Measurements from ENCODE around the gene PROSER2. TPM values are rescaled to one million over a fixed set of nuclear protein-coding genes. Genes with fewer than 3 reads are reported as not detected.
A peak's percentile ranks its signal among the peaks of the same experiment; 100 is the strongest.

PROSER2 gene
- total and polyA plus RNA-seq, 2 of the 13 experiments (the other 11 are each of a cell fraction or from before 2014, with no cell fraction given): 6.9 to 7.7 TPM

DNA sequence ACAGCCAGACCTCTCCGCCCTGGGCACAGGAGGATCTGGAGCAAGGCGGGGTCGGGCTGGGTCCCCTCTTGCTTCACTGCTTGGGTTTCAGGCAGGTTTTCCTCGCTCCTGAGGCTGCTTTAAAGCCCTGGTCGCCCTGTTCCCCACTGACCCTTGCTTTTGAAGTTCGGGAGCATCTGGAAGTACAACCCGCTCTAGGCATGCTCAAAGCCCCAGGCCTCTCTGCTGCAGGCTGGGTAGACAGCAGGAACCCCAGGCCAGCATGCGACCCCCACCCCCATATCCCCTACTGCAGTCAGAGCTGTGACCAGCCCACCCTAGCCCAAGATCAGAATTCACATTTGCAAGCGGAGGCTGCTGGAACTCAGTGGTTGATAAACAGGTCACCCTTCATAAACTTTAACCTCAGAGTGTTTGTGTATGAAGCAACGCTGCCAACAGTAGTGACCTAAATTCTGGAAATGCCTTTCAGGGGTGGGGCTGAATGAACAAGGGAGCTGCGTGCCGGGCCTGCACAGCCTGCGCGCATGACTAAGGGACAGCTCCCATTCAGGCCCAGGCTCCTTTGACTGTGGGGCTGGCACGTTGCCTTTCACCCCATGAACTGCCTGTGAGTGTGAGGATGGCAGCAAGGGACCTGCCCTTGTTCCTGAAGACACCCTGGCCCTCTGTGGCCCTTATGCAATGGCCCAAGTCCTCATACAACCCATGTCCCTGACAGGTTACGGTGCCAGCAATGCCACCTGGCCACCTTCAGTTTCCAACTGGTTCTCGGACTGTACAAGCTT is 52.5 kb downstream of the PROSER2 start (continued):
- TF ChIP-seq, protein P1, sequence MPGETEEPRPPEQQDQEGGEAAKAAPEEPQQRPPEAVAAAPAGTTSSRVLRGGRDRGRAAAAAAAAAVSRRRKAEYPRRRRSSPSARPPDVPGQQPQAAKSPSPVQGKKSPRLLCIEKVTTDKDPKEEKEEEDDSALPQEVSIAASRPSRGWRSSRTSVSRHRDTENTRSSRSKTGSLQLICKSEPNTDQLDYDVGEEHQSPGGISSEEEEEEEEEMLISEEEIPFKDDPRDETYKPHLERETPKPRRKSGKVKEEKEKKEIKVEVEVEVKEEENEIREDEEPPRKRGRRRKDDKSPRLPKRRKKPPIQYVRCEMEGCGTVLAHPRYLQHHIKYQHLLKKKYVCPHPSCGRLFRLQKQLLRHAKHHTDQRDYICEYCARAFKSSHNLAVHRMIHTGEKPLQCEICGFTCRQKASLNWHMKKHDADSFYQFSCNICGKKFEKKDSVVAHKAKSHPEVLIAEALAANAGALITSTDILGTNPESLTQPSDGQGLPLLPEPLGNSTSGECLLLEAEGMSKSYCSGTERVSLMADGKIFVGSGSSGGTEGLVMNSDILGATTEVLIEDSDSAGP (CRISPR knock-in tag; IDR thresholded peaks at IDR 0.05; ENCODE audit: borderline replicate concordance): peak; percentile 77; the same call in 1 of the 2 replicates
- TF ChIP-seq ZNF891 (CRISPR knock-in tag; IDR thresholded peaks at IDR 0.05) (0 out of 2 replicates have a peak, but pooled peaks have one; percentile 58), MTA1 (CRISPR knock-in tag; IDR thresholded peaks at IDR 0.05; ENCODE audit: borderline replicate concordance) (peak; percentile 86), STAT5B (CRISPR knock-in tag; IDR thresholded peaks at IDR 0.05) (no peak), ZNF224 (CRISPR knock-in tag; IDR thresholded peaks at IDR 0.05) (0 out of 2 replicates have a peak, but pooled peaks have one; percentile 62), SP2 (CRISPR knock-in tag; IDR thresholded peaks at IDR 0.05) (no peak), ZNF552 (CRISPR knock-in tag; IDR thresholded peaks at IDR 0.05; ENCODE audit: borderline replicate concordance) (0 out of 2 replicates have a peak, but pooled peaks have one; percentile 52), SAFB2 (CRISPR knock-in tag; IDR thresholded peaks at IDR 0.05; ENCODE audit: borderline replicate concordance, low read depth) (no peak; the same call in 1 of the 2 replicates), EEA1 (CRISPR knock-in tag; IDR thresholded peaks at IDR 0.05; ENCODE audit: borderline replicate concordance) (no peak), E2F2 (CRISPR knock-in tag; IDR thresholded peaks at IDR 0.05; ENCODE audit: borderline replicate concordance) (no peak), SKI (IDR thresholded peaks at IDR 0.05; ENCODE audit: partially characterized antibody) (peak; percentile 16), POLR2AphosphoS5 (IDR thresholded peaks at IDR 0.05; ENCODE audit: low read depth, low read length) (peak; percentile 58), ZNF879 (CRISPR knock-in tag; IDR thresholded peaks at IDR 0.05) (0 out of 2 replicates have a peak, but pooled peaks have one; percentile 88), CBX1 (IDR thresholded peaks at IDR 0.05; ENCODE audit: low read depth) (no peak), ZFP90 (CRISPR knock-in tag; IDR thresholded peaks at IDR 0.05; ENCODE audit: borderline replicate concordance) (peak; percentile 67; the same call in 1 of the 2 replicates)
- TF ChIP-seq, protein P2, sequence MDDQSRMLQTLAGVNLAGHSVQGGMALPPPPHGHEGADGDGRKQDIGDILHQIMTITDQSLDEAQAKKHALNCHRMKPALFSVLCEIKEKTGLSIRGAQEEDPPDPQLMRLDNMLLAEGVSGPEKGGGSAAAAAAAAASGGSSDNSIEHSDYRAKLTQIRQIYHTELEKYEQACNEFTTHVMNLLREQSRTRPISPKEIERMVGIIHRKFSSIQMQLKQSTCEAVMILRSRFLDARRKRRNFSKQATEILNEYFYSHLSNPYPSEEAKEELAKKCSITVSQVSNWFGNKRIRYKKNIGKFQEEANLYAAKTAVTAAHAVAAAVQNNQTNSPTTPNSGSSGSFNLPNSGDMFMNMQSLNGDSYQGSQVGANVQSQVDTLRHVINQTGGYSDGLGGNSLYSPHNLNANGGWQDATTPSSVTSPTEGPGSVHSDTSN (CRISPR knock-in tag; IDR thresholded peaks at IDR 0.05; ENCODE audit: borderline replicate concordance): no peak
- TF ChIP-seq, protein P3, sequence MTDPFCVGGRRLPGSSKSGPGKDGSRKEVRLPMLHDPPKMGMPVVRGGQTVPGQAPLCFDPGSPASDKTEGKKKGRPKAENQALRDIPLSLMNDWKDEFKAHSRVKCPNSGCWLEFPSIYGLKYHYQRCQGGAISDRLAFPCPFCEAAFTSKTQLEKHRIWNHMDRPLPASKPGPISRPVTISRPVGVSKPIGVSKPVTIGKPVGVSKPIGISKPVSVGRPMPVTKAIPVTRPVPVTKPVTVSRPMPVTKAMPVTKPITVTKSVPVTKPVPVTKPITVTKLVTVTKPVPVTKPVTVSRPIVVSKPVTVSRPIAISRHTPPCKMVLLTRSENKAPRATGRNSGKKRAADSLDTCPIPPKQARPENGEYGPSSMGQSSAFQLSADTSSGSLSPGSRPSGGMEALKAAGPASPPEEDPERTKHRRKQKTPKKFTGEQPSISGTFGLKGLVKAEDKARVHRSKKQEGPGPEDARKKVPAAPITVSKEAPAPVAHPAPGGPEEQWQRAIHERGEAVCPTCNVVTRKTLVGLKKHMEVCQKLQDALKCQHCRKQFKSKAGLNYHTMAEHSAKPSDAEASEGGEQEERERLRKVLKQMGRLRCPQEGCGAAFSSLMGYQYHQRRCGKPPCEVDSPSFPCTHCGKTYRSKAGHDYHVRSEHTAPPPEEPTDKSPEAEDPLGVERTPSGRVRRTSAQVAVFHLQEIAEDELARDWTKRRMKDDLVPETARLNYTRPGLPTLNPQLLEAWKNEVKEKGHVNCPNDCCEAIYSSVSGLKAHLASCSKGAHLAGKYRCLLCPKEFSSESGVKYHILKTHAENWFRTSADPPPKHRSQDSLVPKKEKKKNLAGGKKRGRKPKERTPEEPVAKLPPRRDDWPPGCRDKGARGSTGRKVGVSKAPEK (CRISPR knock-in tag; IDR thresholded peaks at IDR 0.05; ENCODE audit: borderline replicate concordance): no peak
- TF ChIP-seq, protein P4, sequence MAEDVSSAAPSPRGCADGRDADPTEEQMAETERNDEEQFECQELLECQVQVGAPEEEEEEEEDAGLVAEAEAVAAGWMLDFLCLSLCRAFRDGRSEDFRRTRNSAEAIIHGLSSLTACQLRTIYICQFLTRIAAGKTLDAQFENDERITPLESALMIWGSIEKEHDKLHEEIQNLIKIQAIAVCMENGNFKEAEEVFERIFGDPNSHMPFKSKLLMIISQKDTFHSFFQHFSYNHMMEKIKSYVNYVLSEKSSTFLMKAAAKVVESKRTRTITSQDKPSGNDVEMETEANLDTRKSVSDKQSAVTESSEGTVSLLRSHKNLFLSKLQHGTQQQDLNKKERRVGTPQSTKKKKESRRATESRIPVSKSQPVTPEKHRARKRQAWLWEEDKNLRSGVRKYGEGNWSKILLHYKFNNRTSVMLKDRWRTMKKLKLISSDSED (CRISPR knock-in tag; IDR thresholded peaks at IDR 0.05): no peak
- TF ChIP-seq, protein P5, sequence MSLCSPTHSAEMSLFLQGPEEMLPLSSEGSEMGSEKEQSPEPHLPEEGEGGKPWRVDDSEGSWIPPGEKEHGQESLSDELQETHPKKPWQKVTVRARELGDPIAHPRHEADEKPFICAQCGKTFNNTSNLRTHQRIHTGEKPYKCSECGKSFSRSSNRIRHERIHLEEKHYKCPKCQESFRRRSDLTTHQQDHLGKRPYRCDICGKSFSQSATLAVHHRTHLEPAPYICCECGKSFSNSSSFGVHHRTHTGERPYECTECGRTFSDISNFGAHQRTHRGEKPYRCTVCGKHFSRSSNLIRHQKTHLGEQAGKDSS (CRISPR knock-in tag; IDR thresholded peaks at IDR 0.05; ENCODE audit: borderline replicate concordance, low read depth): no peak

All from HepG2 (cell line).